CD4-positive, alpha-beta T cell (primary cell): Measurements from ENCODE around the gene RCOR1. TPM values are rescaled to one million over a fixed set of nuclear protein-coding genes. Genes with fewer than 3 reads are reported as not detected.

Source experiments
- ATAC-seq: fragments of 200-7000 bp; cut with Tn5 transposase; one replicate; pipeline ENCODE4 v1.10.0; 2022; ENCODE audit warnings: mild to moderate bottlenecking; ENCODE audit not compliant: poor library complexity
- CTCF ChIA-PET: fragments of 350-600 bp; sonication (Branson Sonifier 250); formaldehyde crosslinking; loops from one replicate; lab custom pipeline; 2021; ENCODE audit warnings: antibody characterized with exemption, inconsistent platforms; lab: Charles Lee
- POLR2A ChIA-PET: fragments of 350-600 bp; sonication (Branson Sonifier 250); formaldehyde crosslinking; loops from one replicate; lab custom pipeline; 2021; ENCODE audit warnings: antibody characterized with exemption, inconsistent platforms; lab: Charles Lee
- DNase-seq, 14 experiments: peaks; one replicate each; pipeline ENCODE4 v3.0.0-alpha.2; 2013 to 2020; ENCODE audit warnings: mixed read lengths in 2 of 14
- H3K27ac ChIP-seq, 2 donors: one replicate each; pipeline versions ENCODE4 v1.5.1 to v1.7.0; 2013; ENCODE audit warnings: low read length in 2 of 2, low read depth in 1 of 2, mild to moderate bottlenecking in 1 of 2
- H3K27me3 ChIP-seq, 2 experiments: 1 replicate in 1 of 2; 2 replicates in 1 of 2; pipeline versions ENCODE4 v1.6.1 to v1.7.0; 2013; ENCODE audit warnings: low read length in 2 of 2, control low read depth in 1 of 2, mild to moderate bottlenecking in 1 of 2, moderate library complexity in 1 of 2; ENCODE audit not compliant: insufficient read depth in 2 of 2, control insufficient read depth in 1 of 2
- H3K36me3 ChIP-seq: one replicate; pipeline ENCODE4 v1.6.1; 2013; ENCODE audit warnings: low read length, control low read depth; ENCODE audit not compliant: insufficient read depth
- H3K4me1 ChIP-seq: one replicate; pipeline ENCODE4 v1.6.1; 2013; ENCODE audit warnings: low read length, control low read depth; ENCODE audit not compliant: insufficient read depth
- H3K4me3 ChIP-seq: one replicate; pipeline ENCODE4 v1.5.1; 2013; ENCODE audit warnings: mild to moderate bottlenecking, low read length, moderate library complexity
- H3K9me3 ChIP-seq, 2 experiments: 1 replicate in 1 of 2; 2 replicates in 1 of 2; pipeline versions ENCODE4 v1.6.1 to v1.7.0; 2013; ENCODE audit warnings: low read length in 2 of 2, mild to moderate bottlenecking in 2 of 2, control low read depth in 1 of 2, moderate library complexity in 1 of 2; ENCODE audit not compliant: control insufficient read depth in 1 of 2, insufficient read depth in 1 of 2
- H3K27ac Mint-ChIP-seq: one replicate; pipeline ENCODE4 v1.8.0; 2020; ENCODE audit warnings: mixed read lengths
- H3K27me3 Mint-ChIP-seq: one replicate; pipeline ENCODE4 v1.8.0; 2021; ENCODE audit warnings: mixed read lengths
- H3K36me3 Mint-ChIP-seq: one replicate; pipeline ENCODE4 v1.8.0; 2021; ENCODE audit warnings: low read depth, mixed read lengths
- H3K4me1 Mint-ChIP-seq: one replicate; pipeline ENCODE4 v1.8.0; 2021; ENCODE audit warnings: low read depth, mixed read lengths
- H3K4me3 Mint-ChIP-seq: one replicate; pipeline ENCODE4 v1.8.0; 2020; ENCODE audit warnings: mild to moderate bottlenecking, mixed read lengths
- H3K9me3 Mint-ChIP-seq: one replicate; pipeline ENCODE4 v1.8.0; 2020; ENCODE audit warnings: mixed read lengths
- intact Hi-C, 2 experiments: fragments of 100-400 bp; cut with DNase I in 1 of 2; cut with micrococcal nuclease in 1 of 2; formaldehyde crosslinking; loops; one replicate each; pipeline versions ENCODE4 v1.15.1 to v1.9.0; 2023 to 2025; cut with DNase I, micrococcal nuclease
- total RNA-seq, 174 experiments: library from RNA in 2 of 174; stranded (reverse) in 2 of 174; gene quantifications; one replicate each; pipeline ENCODE4 v1.2.3 and lab custom pipeline; 2021 to 2026
- TF ChIP-seq, protein P1 (sequence below): fragments of 200-600 bp; IDR thresholded peaks from one replicate; pipeline ENCODE4 v1.8.0; 2022; ENCODE audit warnings: antibody characterized with exemption, mild to moderate bottlenecking

The RCOR1 gene
- total RNA-seq, 2 experiments from 2014 or later: 20.5 to 23.1 TPM

DNA sequence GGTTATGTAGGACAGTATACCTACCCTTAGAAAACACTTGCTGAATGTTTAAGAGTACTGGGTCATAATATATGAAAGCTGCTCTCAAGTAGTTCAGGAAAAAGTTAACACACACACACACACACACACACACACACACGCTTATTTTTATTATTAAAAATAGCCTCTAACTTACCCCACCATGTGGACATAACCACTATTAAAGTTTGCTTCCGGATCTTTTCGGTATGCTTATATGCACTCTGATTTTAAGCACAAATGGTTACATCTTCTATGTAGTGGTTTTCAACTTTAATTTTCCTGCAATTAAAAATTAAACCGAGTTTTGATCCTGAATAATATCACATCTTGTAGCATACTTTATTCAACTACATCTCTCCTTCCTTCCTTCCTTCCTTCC is 99.9 kb downstream of the RCOR1 start:
- no peak overlapping the region for H3K27ac ChIP-seq
- H3K36me3 Mint-ChIP-seq: no peaks in the 10 kb centered on the region
- no peak overlapping the region for H3K4me3 Mint-ChIP-seq
- H3K27me3 ChIP-seq: no peaks in the 10 kb centered on the region
- no peak for DNase-seq
- ChIA-PET POLR2A (no interaction called here), CTCF (no interaction called here)
- no peaks in the 10 kb centered on the region for H3K4me1 ChIP-seq
- H3K27ac Mint-ChIP-seq: no peak overlapping the region
- no peak overlapping the region for H3K4me3 ChIP-seq
- no peaks in the 10 kb centered on the region for H3K9me3 Mint-ChIP-seq
- ATAC-seq: no peak
- H3K27me3 Mint-ChIP-seq: no peaks in the 10 kb centered on the region
- intact Hi-C loops: loop anchor here in 1 of 2 experiments (2.0 to 5.0 kb wide), 2 partner anchors 385 to 398 kb away; no protein-coding TSS in a partner anchor
- no peaks in the 10 kb centered on the region for H3K36me3 ChIP-seq
- TF ChIP-seq, protein P1, sequence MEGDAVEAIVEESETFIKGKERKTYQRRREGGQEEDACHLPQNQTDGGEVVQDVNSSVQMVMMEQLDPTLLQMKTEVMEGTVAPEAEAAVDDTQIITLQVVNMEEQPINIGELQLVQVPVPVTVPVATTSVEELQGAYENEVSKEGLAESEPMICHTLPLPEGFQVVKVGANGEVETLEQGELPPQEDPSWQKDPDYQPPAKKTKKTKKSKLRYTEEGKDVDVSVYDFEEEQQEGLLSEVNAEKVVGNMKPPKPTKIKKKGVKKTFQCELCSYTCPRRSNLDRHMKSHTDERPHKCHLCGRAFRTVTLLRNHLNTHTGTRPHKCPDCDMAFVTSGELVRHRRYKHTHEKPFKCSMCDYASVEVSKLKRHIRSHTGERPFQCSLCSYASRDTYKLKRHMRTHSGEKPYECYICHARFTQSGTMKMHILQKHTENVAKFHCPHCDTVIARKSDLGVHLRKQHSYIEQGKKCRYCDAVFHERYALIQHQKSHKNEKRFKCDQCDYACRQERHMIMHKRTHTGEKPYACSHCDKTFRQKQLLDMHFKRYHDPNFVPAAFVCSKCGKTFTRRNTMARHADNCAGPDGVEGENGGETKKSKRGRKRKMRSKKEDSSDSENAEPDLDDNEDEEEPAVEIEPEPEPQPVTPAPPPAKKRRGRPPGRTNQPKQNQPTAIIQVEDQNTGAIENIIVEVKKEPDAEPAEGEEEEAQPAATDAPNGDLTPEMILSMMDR: no peak
- H3K9me3 ChIP-seq: no peaks in the 10 kb centered on the region
- peaks cover 33% of the 10 kb centered on the region for H3K4me1 Mint-ChIP-seq

DNA sequence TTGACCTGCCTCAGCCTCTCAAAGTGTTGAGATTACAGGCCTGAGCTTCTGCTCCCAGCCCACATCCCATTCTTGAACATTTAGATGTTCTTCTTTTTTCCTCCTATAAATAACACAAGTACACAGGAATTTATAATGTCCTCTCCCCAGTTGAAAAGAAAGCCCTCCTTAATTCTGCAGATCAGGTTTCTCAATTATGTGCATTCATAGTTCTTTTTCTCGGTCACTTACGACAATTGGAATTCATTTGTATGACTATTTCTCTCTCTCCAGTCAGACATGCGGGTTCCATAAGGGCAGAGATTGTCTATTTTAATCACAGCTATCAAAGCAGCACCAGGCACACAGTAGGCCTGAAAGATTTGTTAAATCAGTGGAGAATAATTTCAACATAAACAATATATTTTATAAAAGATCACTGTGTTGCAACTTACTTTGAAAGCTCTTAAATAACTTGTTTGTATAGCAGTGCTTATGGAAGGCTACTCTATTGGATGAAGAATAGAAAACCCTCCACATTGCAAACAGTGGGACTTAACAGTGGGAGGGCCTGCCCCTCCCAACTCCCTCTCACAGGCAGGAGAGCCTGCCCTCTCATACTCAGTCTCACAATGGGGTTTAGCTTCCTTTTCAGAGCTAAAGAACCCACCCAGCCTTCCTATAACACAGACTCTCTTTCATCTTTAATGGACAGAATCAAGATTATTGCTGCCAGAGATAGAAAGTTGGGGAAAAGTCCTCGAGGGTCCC is 100.7 kb downstream of the RCOR1 start:
- Histone ChIP-seq H3K4me3 (no peak overlapping the region), H3K27ac (no peak overlapping the region), H3K27me3 (no peaks in the 10 kb centered on the region), H3K4me1 (no peaks in the 10 kb centered on the region), H3K9me3 (no peaks in the 10 kb centered on the region), H3K36me3 (no peaks in the 10 kb centered on the region)
- no peak overlapping the region for H3K4me3 Mint-ChIP-seq
- no peaks in the 10 kb centered on the region for H3K36me3 Mint-ChIP-seq
- H3K4me1 Mint-ChIP-seq: peaks cover 35% of the 10 kb centered on the region
- DNase-seq (no peak), ATAC-seq (no peak)
- ChIA-PET CTCF (interaction anchor here (0.7 to 2.5 kb wide), 3 partner anchors 82 to 412 kb away, joined by 3 to 12 read pairs (median 9); no protein-coding TSS in a partner anchor), POLR2A (no interaction called here)
- TF ChIP-seq, protein P1: no peak
- peak overlapping the region; percentile 37 for H3K27ac Mint-ChIP-seq
- intact Hi-C loops: loop anchor here in 1 of 2 experiments (2.0 to 5.0 kb wide), 2 partner anchors 384 to 398 kb away; no protein-coding TSS in a partner anchor
- no peaks in the 10 kb centered on the region for H3K27me3 Mint-ChIP-seq
- no peaks in the 10 kb centered on the region for H3K9me3 Mint-ChIP-seq

DNA sequence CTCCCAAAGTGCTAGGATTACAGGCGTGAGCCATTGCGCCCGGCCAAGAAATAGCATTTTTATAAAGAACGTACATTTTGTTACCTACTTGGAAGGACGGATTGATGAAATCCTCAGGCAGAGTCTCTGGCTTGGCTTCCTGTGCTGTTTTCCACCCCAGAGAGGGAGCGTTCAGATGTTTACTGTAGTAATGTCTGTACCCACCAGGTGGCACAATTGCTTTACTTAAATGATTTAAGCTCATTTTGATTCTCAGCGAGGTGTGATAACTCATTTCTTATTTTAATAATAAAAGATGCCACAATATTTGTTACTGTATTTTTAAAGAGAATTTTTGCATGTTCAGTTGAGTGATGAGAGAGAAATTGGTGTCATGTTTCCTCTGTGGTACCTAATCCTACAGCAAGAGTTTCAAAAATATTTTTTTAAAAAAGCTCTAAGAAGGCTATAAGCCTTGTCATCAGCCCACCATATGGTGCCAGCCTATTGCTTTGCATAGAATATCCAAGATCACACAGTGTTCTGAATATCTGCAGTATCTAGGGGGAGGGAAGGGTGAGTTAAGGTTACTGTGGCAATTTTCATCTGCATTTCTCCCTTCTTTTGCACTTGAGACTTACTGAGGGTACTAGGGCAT is 102.2 kb downstream of the RCOR1 start:
- Mint-ChIP-seq H3K27me3 (no peaks in the 10 kb centered on the region), H3K4me1 (peaks cover 37% of the 10 kb centered on the region), H3K9me3 (no peaks in the 10 kb centered on the region), H3K4me3 (no peak overlapping the region), H3K27ac (no peak overlapping the region), H3K36me3 (no peaks in the 10 kb centered on the region)
- CTCF ChIA-PET: interaction anchor here (0.6 to 2.5 kb wide), 13 partner anchors 8 to 598 kb away, joined by 3 to 12 read pairs (median 5); no protein-coding TSS in a partner anchor
- Histone ChIP-seq H3K4me3 (no peak overlapping the region), H3K4me1 (no peaks in the 10 kb centered on the region), H3K9me3 (no peaks in the 10 kb centered on the region), H3K36me3 (no peaks in the 10 kb centered on the region), H3K27me3 (no peaks in the 10 kb centered on the region), H3K27ac (no peak overlapping the region)
- POLR2A ChIA-PET: interaction anchor here (0.8 to 1.2 kb wide), 3 partner anchors 234 to 410 kb away, joined by 3 read pairs; no protein-coding TSS in a partner anchor
- ATAC-seq (peak; percentile 89), DNase-seq (peak; percentile 15 to 81 (median 45))
- TF ChIP-seq, protein P1: peak; percentile 83
- intact Hi-C loops: loop anchor here (1.0 to 5.0 kb wide), 7 partner anchors 78 to 598 kb away; no protein-coding TSS in a partner anchor
